HT-29 (cell line): ENCODE data around the gene RFPL2. TPM values are rescaled to one million over a fixed set of nuclear protein-coding genes. Genes with fewer than 3 reads are reported as not detected.
"Not testable (repeated sequence)": the region's sequence is repeated elsewhere in the genome, so short reads cannot be mapped to it uniquely, and the experiment has no call there.

Source experiments
- DNase-seq: peaks from one replicate; pipeline ENCODE4 v3.0.0-alpha.2; 2015; ENCODE audit warnings: low spot score
- small RNA-seq: library from RNA; depleted of rRNA; stranded (forward); fragments of <200 nt; gene quantifications from one replicate; pipeline ENCODE3, GENCODE V24; 2014
- total RNA-seq: library from RNA; depleted of rRNA; stranded (reverse); fragments of >200 nt; shearing (Covaris generic); gene quantifications from 2 replicates; pipeline ENCODE4 v1.2.3, GENCODE V29; 2014; rRNA removed

The RFPL2 gene
- total RNA-seq, 1 experiment from 2014 or later = not detected

- no peak for DNase-seq
Observed at GRCh38 chr22:32164075-32164860, 40.6 kb downstream of the RFPL2 start.

GRCh38 chr22:32160411-32160810, 44.5 kb downstream of the RFPL2 start:
- not testable (repeated sequence) for DNase-seq

GRCh38 chr22:32158712-32159533, 46.0 kb downstream of the RFPL2 start, which contains the start of gene C22orf42:
Gene C22orf42, minus strand, starts transcription at chr22:32159303. Its CDS starts 88 bp downstream, at chr22:32159215.
- no peak for DNase-seq

GRCh38 chr22:32157632-32158031, 47.2 kb downstream of the RFPL2 start:
- DNase-seq = not testable (repeated sequence)

GRCh38 chr22:32154727-32155126, 50.1 kb downstream of the RFPL2 start:
- DNase-seq = not testable (repeated sequence)

GRCh38 chr22:32151641-32152040, 53.2 kb downstream of the RFPL2 start:
- not testable (repeated sequence) for DNase-seq

GRCh38 chr22:32150647-32151046, 54.2 kb downstream of the RFPL2 start:
- not testable (repeated sequence) for DNase-seq

GRCh38 chr22:32148372-32148771, 56.5 kb downstream of the RFPL2 start:
- not testable (repeated sequence) for DNase-seq

- not testable (repeated sequence) for DNase-seq
Observed at GRCh38 chr22:32147128-32147527, 57.7 kb downstream of the RFPL2 start.

GRCh38 chr22:32144496-32145274, 60.2 kb downstream of the RFPL2 start:
- DNase-seq = no peak

GRCh38 chr22:32142600-32142999, 62.3 kb downstream of the RFPL2 start:
- no peak for DNase-seq

GRCh38 chr22:32140688-32141087, 64.2 kb downstream of the RFPL2 start:
- DNase-seq = not testable (repeated sequence)

Small RNA genes within 50 kb of the gene (small RNA-seq; reads per million reads assigned to genes)
- not detected for gene RF02171

Other genes starting within 250 kb of the RFPL2 start
- 3.9 and 6.8 TPM in 2 replicates for gene SLC5A1, start 161.8 kb downstream of the RFPL2 start, total RNA-seq
- gene C22orf42, start 45.8 kb downstream of the RFPL2 start, total RNA-seq = not detected in 2 replicates
- gene SLC5A4, start 50.3 kb upstream of the RFPL2 start, total RNA-seq = not detected in 2 replicates
- not detected in 2 replicates for gene RFPL3, start 152.8 kb upstream of the RFPL2 start, total RNA-seq
- 47.6 and 49.1 TPM in 2 replicates for gene RTCB, start 207.2 kb upstream of the RFPL2 start, total RNA-seq